Stimulated activated CD8-positive, alpha-beta memory T cell treated with anti-CD3 and anti-CD28 coated beads, Interleukin-15, amount 100 ng/mL, for 24 hours (primary cell): ENCODE data around the gene SOX2.
"Not testable (repeated sequence)": the region's sequence is repeated elsewhere in the genome, so short reads cannot be mapped to it uniquely, and the experiment has no call there.

Experiments used
- DNase-seq: peaks from one replicate; pipeline ENCODE4 v3.0.0-alpha.2; 2020; ENCODE audit warnings: low read depth

SOX2 gene

DNA sequence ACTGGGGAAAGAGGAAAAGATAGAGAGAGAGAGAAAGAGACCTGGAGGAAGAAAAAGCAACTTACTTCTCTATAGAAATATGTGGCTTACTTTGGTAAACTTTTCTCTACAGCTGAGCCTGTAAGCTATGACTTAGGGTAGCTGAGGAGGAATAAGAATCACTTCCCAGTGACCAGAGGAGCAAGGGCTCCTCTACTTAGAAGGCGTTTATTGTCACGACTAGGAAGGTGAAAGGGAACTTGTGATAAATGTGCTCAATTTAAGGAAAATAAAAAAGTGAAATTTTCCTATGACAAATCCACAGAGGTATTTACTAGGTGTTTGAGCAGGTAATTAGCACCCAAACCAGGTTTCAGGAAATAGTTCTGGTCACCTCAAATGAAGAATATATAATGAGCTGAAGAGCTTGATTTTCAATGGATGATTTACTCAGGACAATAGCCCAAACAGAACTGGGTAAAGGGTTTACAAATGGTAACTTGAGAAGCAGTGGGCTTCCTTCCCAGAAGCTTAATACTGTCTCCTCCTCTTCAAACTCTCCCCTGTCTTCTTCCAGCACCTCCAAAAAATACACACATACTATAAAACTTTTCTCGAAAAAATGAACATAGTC, 46.1 kb downstream of the SOX2 start:
- no peak for DNase-seq

GRCh38 chr3:181761906-181762305, 50.2 kb downstream of the SOX2 start:
- DNase-seq, result no peak

DNA sequence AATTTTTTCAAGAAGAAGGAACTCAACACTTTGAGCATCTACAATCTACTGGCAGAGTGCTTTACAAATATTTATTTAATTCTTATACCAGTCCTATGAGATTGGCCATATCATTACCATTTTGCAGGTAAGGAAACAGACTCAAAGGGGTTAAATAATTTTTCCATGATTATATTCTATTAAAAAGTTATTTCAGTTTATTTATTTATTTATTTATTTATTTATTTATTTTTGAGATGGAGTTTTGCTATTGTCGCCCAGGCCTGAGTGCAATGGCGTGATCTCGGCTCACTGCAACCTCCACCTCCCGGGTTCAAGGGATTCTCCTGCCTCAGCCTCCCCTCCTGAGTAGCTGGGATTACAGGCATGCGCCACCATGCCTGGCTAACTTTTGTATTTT, 52.3 kb downstream of the SOX2 start:
- DNase-seq, result not testable (repeated sequence)
